HepG2 (cell line): ENCODE measurements around the gene ARHGDIA. TPM values are rescaled to one million over a fixed set of nuclear protein-coding genes. Genes with fewer than 3 reads are reported as not detected.

ENCODE experiments used
- ATAD3A ChIP-seq: sonication (generic); formaldehyde crosslinking; IDR thresholded peaks from 2 replicates; pipeline ENCODE4 v1.4.0; 2020; ENCODE audit warnings: missing genetic modification reagents
- KAT8 ChIP-seq: IDR thresholded peaks from 2 replicates; pipeline ENCODE4 v1.6.1; 2016; ENCODE audit warnings: missing genetic modification reagents, missing compliant biosample characterization
- NFRKB ChIP-seq: fragments of 450-650 bp; IDR thresholded peaks from 2 replicates; pipeline ENCODE4 v1.6.1; 2017
- SAP130 ChIP-seq: IDR thresholded peaks from 2 replicates; pipeline ENCODE4 v1.6.1; 2016; ENCODE audit warnings: low read depth
- SIN3B ChIP-seq: fragments of 150-350 bp; IDR thresholded peaks from 2 replicates; pipeline ENCODE4 v1.6.1; 2014; ENCODE audit warnings: low read length
- SRF ChIP-seq: IDR thresholded peaks from 2 replicates; pipeline ENCODE4 v1.6.1; 2011; ENCODE audit warnings: mild to moderate bottlenecking, low read depth, low read length, moderate library complexity
- TBX3 ChIP-seq: fragments of 450-650 bp; IDR thresholded peaks from 2 replicates; pipeline ENCODE4 v1.6.1; 2017; ENCODE audit warnings: antibody characterized with exemption, mild to moderate bottlenecking, inconsistent platforms, borderline replicate concordance
- ZNF510 ChIP-seq: sonication (generic); formaldehyde crosslinking; IDR thresholded peaks from 2 replicates; pipeline ENCODE4 v1.4.0; 2020; ENCODE audit warnings: low read depth, mild to moderate bottlenecking, missing genetic modification reagents
- ZNF530 ChIP-seq: sonication (generic); formaldehyde crosslinking; IDR thresholded peaks from 2 replicates; pipeline ENCODE4 v1.5.0; 2020; ENCODE audit warnings: low read depth, mild to moderate bottlenecking, missing genetic modification reagents
- ZNF552 ChIP-seq: sonication (generic); formaldehyde crosslinking; IDR thresholded peaks from 2 replicates; pipeline ENCODE4 v1.9.0; 2022; ENCODE audit warnings: missing genetic modification reagents, mild to moderate bottlenecking, borderline replicate concordance
- ZNF556 ChIP-seq: sonication (generic); formaldehyde crosslinking; IDR thresholded peaks from 2 replicates; pipeline ENCODE4 v1.4.0; 2020; ENCODE audit warnings: mild to moderate bottlenecking, missing genetic modification reagents, borderline replicate concordance
- polyA plus RNA-seq, 8 experiments: library from polyadenylated mRNA; depleted of rRNA in 3 of 8; stranded (reverse) in 7 of 8; unstranded in 1 of 8; fragments of >200 nt; fragmentation: Illumina TruSeq in 4 of 8; extraction: Trizol in 4 of 8; gene quantifications; 2 replicates each; pipeline versions ENCODE4 v1.2.1 to v1.2.3, GENCODE V29; 2011 to 2016; ENCODE audit warnings: low read depth in 4 of 8, missing spikeins in 1 of 8, mixed read lengths in 1 of 8; ENCODE audit not compliant: insufficient read depth in 1 of 8
- total RNA-seq, 5 experiments: library from RNA; depleted of rRNA; stranded (reverse); fragments of >200 nt; fragmentation: Illumina TruSeq; extraction: Trizol; gene quantifications; 2 replicates each; pipeline ENCODE4 v1.2.3, GENCODE V29; 2016; ENCODE audit warnings: low read depth in 1 of 5
- TF ChIP-seq, protein P1 (sequence below): sonication (generic); formaldehyde crosslinking; conservative IDR thresholded peaks from 2 replicates; pipeline ENCODE4 v1.8.0; 2022; ENCODE audit warnings: missing genetic modification reagents
- TF ChIP-seq, protein P2 (sequence below): IDR thresholded peaks from 2 replicates; pipeline ENCODE4 v1.6.1; 2012; ENCODE audit warnings: inconsistent platforms
- TF ChIP-seq, protein P3 (sequence below): sonication (generic); formaldehyde crosslinking; IDR thresholded peaks from 2 replicates; pipeline ENCODE4 v1.4.0; 2020; ENCODE audit warnings: mild to moderate bottlenecking, low read depth, missing genetic modification reagents
- TF ChIP-seq, protein P4 (sequence below): sonication (generic); formaldehyde crosslinking; IDR thresholded peaks from one replicate; pipeline ENCODE4 v1.5.1; 2020; ENCODE audit warnings: mild to moderate bottlenecking, missing genetic modification reagents; ENCODE audit errors: not compliant biosample characterization

ARHGDIA gene
- total and polyA plus RNA-seq, 2 of the 13 experiments (the other 11 are each of a cell fraction or from before 2014, with no cell fraction given), result 40.0 to 64.0 TPM

DNA sequence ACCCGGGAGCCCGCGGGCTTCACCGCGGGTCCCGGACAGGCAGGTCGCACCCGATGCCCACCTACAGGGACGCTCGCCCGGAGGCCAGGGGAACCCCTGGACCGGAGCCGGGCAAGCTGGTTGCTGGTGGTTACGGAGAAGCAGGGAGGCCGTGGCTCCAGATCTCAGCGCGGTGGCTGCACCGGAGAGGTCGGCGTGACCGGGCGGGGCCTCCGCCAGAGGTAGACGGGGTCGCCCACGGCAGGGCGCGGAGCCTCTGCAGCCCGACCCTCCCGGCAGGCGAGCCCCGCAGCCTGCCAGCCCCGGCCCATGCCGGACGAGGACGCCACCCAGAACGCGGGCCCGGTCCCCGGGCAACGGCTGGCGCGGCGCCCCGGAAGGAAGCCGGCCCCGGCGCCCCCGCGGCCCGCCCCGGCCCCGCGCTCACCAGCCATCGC lies 39.7 kb upstream of the ARHGDIA start (continued):
- TF ChIP-seq, protein P1, sequence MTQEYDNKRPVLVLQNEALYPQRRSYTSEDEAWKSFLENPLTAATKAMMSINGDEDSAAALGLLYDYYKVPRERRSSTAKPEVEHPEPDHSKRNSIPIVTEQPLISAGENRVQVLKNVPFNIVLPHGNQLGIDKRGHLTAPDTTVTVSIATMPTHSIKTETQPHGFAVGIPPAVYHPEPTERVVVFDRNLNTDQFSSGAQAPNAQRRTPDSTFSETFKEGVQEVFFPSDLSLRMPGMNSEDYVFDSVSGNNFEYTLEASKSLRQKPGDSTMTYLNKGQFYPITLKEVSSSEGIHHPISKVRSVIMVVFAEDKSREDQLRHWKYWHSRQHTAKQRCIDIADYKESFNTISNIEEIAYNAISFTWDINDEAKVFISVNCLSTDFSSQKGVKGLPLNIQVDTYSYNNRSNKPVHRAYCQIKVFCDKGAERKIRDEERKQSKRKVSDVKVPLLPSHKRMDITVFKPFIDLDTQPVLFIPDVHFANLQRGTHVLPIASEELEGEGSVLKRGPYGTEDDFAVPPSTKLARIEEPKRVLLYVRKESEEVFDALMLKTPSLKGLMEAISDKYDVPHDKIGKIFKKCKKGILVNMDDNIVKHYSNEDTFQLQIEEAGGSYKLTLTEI (CRISPR knock-in tag), result no peak
- TF ChIP-seq ATAD3A (CRISPR knock-in tag) (no peak; the same call in 1 of the 2 replicates), SRF (no peak), SIN3B (no peak), ZNF530 (CRISPR knock-in tag) (no peak), KAT8 (no peak), ZNF556 (CRISPR knock-in tag) (no peak), ZNF510 (CRISPR knock-in tag) (no peak), ZNF552 (CRISPR knock-in tag) (no peak), TBX3 (no peak), SAP130 (CRISPR knock-in tag) (no peak), NFRKB (no peak)
- TF ChIP-seq, protein P2, sequence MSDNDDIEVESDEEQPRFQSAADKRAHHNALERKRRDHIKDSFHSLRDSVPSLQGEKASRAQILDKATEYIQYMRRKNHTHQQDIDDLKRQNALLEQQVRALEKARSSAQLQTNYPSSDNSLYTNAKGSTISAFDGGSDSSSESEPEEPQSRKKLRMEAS, result no peak
- TF ChIP-seq, protein P3, sequence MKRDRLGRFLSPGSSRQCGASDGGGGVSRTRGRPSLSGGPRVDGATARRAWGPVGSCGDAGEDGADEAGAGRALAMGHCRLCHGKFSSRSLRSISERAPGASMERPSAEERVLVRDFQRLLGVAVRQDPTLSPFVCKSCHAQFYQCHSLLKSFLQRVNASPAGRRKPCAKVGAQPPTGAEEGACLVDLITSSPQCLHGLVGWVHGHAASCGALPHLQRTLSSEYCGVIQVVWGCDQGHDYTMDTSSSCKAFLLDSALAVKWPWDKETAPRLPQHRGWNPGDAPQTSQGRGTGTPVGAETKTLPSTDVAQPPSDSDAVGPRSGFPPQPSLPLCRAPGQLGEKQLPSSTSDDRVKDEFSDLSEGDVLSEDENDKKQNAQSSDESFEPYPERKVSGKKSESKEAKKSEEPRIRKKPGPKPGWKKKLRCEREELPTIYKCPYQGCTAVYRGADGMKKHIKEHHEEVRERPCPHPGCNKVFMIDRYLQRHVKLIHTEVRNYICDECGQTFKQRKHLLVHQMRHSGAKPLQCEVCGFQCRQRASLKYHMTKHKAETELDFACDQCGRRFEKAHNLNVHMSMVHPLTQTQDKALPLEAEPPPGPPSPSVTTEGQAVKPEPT (CRISPR knock-in tag), result no peak
- TF ChIP-seq, protein P4, sequence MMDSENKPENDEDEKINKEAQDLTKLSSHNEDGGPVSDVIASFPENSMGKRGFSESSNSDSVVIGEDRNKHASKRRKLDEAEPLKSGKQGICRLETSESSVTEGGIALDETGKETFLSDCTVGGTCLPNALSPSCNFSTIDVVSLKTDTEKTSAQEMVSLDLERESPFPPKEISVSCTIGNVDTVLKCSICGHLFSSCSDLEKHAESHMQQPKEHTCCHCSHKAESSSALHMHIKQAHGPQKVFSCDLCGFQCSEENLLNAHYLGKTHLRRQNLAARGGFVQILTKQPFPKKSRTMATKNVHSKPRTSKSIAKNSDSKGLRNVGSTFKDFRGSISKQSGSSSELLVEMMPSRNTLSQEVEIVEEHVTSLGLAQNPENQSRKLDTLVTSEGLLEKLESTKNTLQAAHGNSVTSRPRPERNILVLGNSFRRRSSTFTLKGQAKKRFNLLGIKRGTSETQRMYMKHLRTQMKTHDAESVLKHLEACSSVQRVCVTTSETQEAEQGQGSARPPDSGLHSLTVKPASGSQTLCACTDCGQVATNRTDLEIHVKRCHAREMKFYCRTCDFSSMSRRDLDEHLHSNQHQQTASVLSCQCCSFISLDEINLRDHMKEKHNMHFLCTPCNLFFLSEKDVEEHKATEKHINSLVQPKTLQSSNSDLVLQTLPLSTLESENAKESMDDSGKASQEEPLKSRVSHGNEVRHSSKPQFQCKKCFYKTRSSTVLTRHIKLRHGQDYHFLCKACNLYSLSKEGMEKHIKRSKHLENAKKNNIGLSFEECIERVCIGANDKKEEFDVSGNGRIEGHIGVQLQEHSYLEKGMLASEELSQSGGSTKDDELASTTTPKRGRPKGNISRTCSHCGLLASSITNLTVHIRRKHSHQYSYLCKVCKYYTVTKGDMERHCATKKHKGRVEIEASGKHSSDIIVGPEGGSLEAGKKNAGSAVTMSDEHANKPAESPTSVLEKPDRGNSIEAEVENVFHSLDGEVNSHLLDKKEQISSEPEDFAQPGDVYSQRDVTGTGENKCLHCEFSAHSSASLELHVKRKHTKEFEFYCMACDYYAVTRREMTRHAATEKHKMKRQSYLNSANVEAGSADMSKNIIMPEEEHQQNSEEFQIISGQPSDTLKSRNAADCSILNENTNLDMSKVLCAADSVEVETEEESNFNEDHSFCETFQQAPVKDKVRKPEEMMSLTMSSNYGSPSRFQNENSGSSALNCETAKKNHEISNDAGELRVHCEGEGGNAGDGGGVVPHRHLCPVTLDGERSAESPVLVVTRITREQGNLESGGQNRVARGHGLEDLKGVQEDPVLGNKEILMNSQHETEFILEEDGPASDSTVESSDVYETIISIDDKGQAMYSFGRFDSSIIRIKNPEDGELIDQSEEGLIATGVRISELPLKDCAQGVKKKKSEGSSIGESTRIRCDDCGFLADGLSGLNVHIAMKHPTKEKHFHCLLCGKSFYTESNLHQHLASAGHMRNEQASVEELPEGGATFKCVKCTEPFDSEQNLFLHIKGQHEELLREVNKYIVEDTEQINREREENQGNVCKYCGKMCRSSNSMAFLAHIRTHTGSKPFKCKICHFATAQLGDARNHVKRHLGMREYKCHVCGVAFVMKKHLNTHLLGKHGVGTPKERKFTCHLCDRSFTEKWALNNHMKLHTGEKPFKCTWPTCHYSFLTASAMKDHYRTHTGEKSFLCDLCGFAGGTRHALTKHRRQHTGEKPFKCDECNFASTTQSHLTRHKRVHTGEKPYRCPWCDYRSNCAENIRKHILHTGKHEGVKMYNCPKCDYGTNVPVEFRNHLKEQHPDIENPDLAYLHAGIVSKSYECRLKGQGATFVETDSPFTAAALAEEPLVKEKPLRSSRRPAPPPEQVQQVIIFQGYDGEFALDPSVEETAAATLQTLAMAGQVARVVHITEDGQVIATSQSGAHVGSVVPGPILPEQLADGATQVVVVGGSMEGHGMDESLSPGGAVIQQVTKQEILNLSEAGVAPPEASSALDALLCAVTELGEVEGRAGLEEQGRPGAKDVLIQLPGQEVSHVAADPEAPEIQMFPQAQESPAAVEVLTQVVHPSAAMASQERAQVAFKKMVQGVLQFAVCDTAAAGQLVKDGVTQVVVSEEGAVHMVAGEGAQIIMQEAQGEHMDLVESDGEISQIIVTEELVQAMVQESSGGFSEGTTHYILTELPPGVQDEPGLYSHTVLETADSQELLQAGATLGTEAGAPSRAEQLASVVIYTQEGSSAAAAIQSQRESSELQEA (CRISPR knock-in tag), result no peak
